ENCODE measurements around the gene LIPA. TPM values are rescaled to one million over a fixed set of nuclear protein-coding genes. Genes with fewer than 3 reads are reported as not detected.

Gene LIPA
- total RNA-seq, 2 donors from 2014 or later: 19.8 to 30.4 TPM

DNA sequence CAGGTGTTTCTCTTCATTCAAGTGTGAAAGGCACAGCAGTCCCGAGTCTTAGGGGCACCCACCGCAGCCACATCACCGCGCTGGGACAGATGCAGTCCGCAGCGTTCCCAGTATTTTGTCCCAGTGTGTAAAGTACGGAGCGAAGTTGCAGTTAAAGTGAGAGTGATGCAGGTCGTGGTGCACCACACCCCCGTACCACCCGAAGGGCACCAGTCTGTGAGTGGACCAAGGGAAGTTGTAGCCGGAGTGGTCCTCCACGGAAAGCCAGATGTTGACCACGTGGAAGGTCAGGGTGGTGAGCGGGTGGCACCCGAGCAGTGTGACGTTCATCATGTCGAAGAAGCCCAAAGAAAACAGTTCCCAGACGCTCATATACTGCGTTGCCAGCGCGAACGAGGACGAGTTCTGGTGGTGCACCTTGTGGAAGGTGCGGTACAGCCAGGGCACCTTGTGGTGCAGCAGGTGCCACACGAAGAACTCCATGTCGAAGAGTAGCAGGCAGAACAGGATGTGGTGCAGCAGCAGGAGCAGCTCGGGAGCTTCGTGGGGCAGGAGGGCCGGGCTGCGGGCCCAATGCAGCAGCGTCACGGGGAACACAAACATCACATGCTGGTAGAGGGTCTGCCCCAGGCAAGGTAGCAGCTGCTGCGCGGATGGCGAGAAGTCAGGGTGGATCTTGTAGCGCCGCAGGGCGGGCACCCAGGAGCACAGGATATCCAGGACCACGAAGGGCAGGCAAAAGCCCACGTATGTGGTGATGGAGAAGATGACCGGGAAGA, 45.0 kb downstream of the LIPA start:
- Histone ChIP-seq H3K4me3 (no peak overlapping the region), H3K36me3 (replicated peaks in 1 of 2; ENCODE audit: insufficient read depth in 1 of 2, low read depth in 2 of 2) (no peaks in the 10 kb centered on the region), H3K4me1 (peaks cover 22% of the 10 kb centered on the region), H3K27ac (peak overlapping the region in 2 of 4 donors; percentile 14 to 49), H3K27me3 (peaks cover 0 to 10% of the 10 kb centered on the region in 2 donors), H3K9me3 (no peaks in the 10 kb centered on the region)
- DNase-seq (peak; percentile 12 to 28 (median 21)), ATAC-seq (peak; percentile 20)
- intact Hi-C loops (cut with DNase I): loop anchor here (5.0 to 10.0 kb wide), 2 partner anchors 164 to 182 kb away; no protein-coding TSS in a partner anchor
- WGBS, 2 donors: 14 to 15% methylated on average over 42 of the region's 42 CpGs
- TF ChIP-seq POLR2A (IDR thresholded peaks at IDR 0.05) (no peak), CTCF (IDR thresholded peaks at IDR 0.05) (no peak)

GRCh38 chr10:89204621-89205185, 46.9 kb downstream of the LIPA start:
- no peak for TF ChIP-seq CTCF (IDR thresholded peaks at IDR 0.05)
- no peak for TF ChIP-seq POLR2A (IDR thresholded peaks at IDR 0.05)
- no peak for DNase-seq
- Histone ChIP-seq H3K4me1 (peaks cover 22% of the 10 kb centered on the region), H3K4me3 (no peak overlapping the region), H3K9me3 (no peaks in the 10 kb centered on the region), H3K27ac (no peak overlapping the region), H3K27me3 (peaks cover 0 to 10% of the 10 kb centered on the region in 2 donors), H3K36me3 (replicated peaks in 1 of 2; ENCODE audit: insufficient read depth in 1 of 2, low read depth in 2 of 2) (no peaks in the 10 kb centered on the region)
- intact Hi-C loops (cut with DNase I): loop anchor here (5.0 to 10.0 kb wide), 2 partner anchors 162 to 180 kb away; no protein-coding TSS in a partner anchor
- no peak for ATAC-seq
- 67% methylated on average over 6 of the region's 6 CpGs for WGBS, 2 donors

DNA sequence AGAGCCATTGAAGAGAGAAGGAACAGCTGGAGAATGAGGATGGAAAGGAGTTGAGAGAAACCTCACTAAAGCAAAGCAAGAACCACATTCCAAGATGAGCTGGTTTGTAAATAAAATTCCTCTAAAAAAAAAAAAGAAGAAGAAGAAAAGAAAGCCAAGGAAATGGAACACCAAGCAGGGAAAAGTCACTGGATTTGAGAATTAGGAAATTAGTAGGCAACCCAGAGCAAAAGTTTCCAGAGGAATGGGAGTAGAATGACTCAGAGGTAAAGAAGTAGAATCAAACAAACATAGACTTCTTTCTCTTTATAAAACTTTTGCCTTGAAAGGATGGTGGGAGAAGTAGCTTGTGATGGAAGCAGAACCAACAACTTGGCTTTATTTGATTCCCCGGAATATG, 48.3 kb downstream of the LIPA start:
- peaks cover 0 to 8% of the 10 kb centered on the region in 2 donors for H3K27me3 ChIP-seq
- no peak overlapping the region for H3K4me3 ChIP-seq
- H3K9me3 ChIP-seq: no peaks in the 10 kb centered on the region
- peaks cover 19% of the 10 kb centered on the region for H3K4me1 ChIP-seq
- no peak overlapping the region for H3K27ac ChIP-seq
- DNase-seq (no peak), ATAC-seq (no peak)
- TF ChIP-seq CTCF (IDR thresholded peaks at IDR 0.05): no peak
- TF ChIP-seq POLR2A (IDR thresholded peaks at IDR 0.05): no peak
- WGBS, 2 donors: 100% methylated on average over 1 of the region's 1 CpG
- no peaks in the 10 kb centered on the region for H3K36me3 ChIP-seq (replicated peaks in 1 of 2; ENCODE audit: insufficient read depth in 1 of 2, low read depth in 2 of 2)
- intact Hi-C loops (cut with DNase I): loop anchor here (10.0 kb wide), 1 partner anchor 178 kb away; no protein-coding TSS in a partner anchor

- Histone ChIP-seq H3K27me3 (no peaks in the 10 kb centered on the region), H3K4me1 (peaks cover 7% of the 10 kb centered on the region), H3K27ac (no peak overlapping the region), H3K36me3 (replicated peaks in 1 of 2; ENCODE audit: insufficient read depth in 1 of 2, low read depth in 2 of 2) (no peaks in the 10 kb centered on the region), H3K4me3 (no peak overlapping the region), H3K9me3 (no peaks in the 10 kb centered on the region)
- no peak for DNase-seq
- intact Hi-C loops (cut with DNase I): loop anchor here (10.0 kb wide), 1 partner anchor 177 kb away; no protein-coding TSS in a partner anchor
- 34 to 56% methylated on average over 2 of the region's 2 CpGs for WGBS, 2 donors
- TF ChIP-seq POLR2A (IDR thresholded peaks at IDR 0.05): no peak
- no peak for ATAC-seq
Measured at GRCh38 chr10:89202033-89202425, 49.5 kb downstream of the LIPA start.

- intact Hi-C loops (cut with DNase I): loop anchor here (10.0 kb wide), 1 partner anchor 177 kb away; no protein-coding TSS in a partner anchor
- 24 to 45% methylated on average over 7 of the region's 7 CpGs for WGBS, 2 donors
- DNase-seq: no peak
- H3K27ac ChIP-seq: no peak overlapping the region
- H3K27me3 ChIP-seq: no peaks in the 10 kb centered on the region
- peaks cover 2% of the 10 kb centered on the region for H3K4me1 ChIP-seq
- H3K36me3 ChIP-seq (replicated peaks in 1 of 2; ENCODE audit: insufficient read depth in 1 of 2, low read depth in 2 of 2): no peaks in the 10 kb centered on the region
- no peak for ATAC-seq
- TF ChIP-seq POLR2A (IDR thresholded peaks at IDR 0.05) (no peak), CTCF (IDR thresholded peaks at IDR 0.05) (no peak)
- H3K9me3 ChIP-seq: no peaks in the 10 kb centered on the region
- H3K4me3 ChIP-seq: no peak overlapping the region
Measured at GRCh38 chr10:89201345-89202032, 50.1 kb downstream of the LIPA start.

Data from body of pancreas (tissue), 4 donors.